Measurements from ENCODE around the gene ORM1.

The ORM1 gene

GRCh38 chr9:114282926-114283325 is 40.0 kb upstream of the ORM1 start:
- Histone ChIP-seq H3K4me1 (ENCODE audit: control insufficient read depth in 2 of 2, insufficient read depth in 1 of 2, low read depth in 1 of 2, low read length in 2 of 2) (peaks cover 7 to 11% of the 10 kb centered on the region in 2 donors), H3K9ac (ENCODE audit: low read depth, low read length, poor library complexity) (no peak overlapping the region), H3K9me3 (replicated peaks in 1 of 2; ENCODE audit: control insufficient read depth in 2 of 2, insufficient read depth in 1 of 2, low read depth in 1 of 2, low read length in 2 of 2) (no peaks in the 10 kb centered on the region), H4K8ac (ENCODE audit: low read depth, low read length) (no peak overlapping the region), H3K27me3 (ENCODE audit: control insufficient read depth in 3 of 3, insufficient read depth in 3 of 3, low read depth in 1 of 3, low read length in 3 of 3) (no peaks in the 10 kb centered on the region), H3K18ac (ENCODE audit: low read length) (no peak overlapping the region), H2AFZ (ENCODE audit: low read length) (no peak overlapping the region), H3K4me2 (ENCODE audit: insufficient read depth, low read length, poor library complexity, severe bottlenecking) (no peak overlapping the region), H3K79me1 (ENCODE audit: low read depth, low read length) (no peaks in the 10 kb centered on the region), H3K23ac (ENCODE audit: low read depth, low read length, poor library complexity) (no peak overlapping the region), H3K4me3 (ENCODE audit: low read length in 2 of 2) (no peak overlapping the region), H3K14ac (ENCODE audit: low read length) (no peak overlapping the region), H3K27ac (replicated peaks; ENCODE audit: low read length) (no peak overlapping the region), H2AK5ac (ENCODE audit: low read depth, low read length) (no peak overlapping the region), H4K91ac (ENCODE audit: low read depth, low read length, poor library complexity) (no peak overlapping the region), H2BK5ac (ENCODE audit: low read length) (no peak overlapping the region), H3K4ac (ENCODE audit: low read length) (no peak overlapping the region), H3K36me3 (replicated peaks in 1 of 2; ENCODE audit: control insufficient read depth in 2 of 2, insufficient read depth in 2 of 2, low read length in 2 of 2) (peaks cover 6 to 7% of the 10 kb centered on the region in 2 donors), H2BK15ac (ENCODE audit: low read length) (no peak overlapping the region), H2BK12ac (ENCODE audit: low read length) (no peak overlapping the region), H2BK120ac (ENCODE audit: low read depth, low read length) (no peak overlapping the region)
- WGBS, 2 donors (ENCODE audit: extremely low coverage in 2 of 2, insufficient read length in 2 of 2, insufficient replicate concordance in 1 of 2): no CpG with 5 or more reads among the region's 5 CpGs
- no peak for DNase-seq (ENCODE audit: low spot score)

DNA sequence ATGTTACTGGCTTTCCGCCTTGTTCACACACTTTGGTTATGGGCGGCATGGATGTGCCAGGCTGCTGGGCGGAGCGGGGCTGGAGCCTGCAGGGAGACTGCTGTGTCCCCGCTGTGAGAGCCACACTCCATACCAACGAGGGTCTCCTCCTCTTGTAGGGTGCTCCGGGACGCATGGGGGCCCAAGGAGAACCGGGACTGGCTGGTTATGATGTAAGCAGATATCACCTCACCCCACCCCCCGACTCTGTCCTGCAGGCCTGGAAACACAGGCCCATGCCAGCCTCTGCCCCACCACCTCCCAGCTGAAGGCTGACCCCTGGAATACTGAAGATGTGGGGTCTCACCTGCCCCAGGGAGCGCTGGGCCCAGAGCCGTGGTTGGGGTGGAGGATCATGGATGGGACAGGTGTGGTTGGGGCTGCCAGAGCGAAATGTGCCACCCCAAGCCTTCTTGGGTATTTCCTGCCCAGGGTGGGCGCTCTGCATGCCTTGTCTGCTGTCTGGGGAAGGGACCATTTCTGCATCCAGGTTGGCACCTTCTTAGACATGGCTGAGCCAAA is 39.3 kb upstream of the ORM1 start:
- Histone ChIP-seq H3K36me3 (replicated peaks in 1 of 2; ENCODE audit: control insufficient read depth in 2 of 2, insufficient read depth in 2 of 2, low read length in 2 of 2) (peaks cover 6 to 7% of the 10 kb centered on the region in 2 donors), H2BK12ac (ENCODE audit: low read length) (no peak overlapping the region), H4K8ac (ENCODE audit: low read depth, low read length) (no peak overlapping the region), H3K4me2 (ENCODE audit: insufficient read depth, low read length, poor library complexity, severe bottlenecking) (no peak overlapping the region), H2BK5ac (ENCODE audit: low read length) (no peak overlapping the region), H2AFZ (ENCODE audit: low read length) (no peak overlapping the region), H3K23ac (ENCODE audit: low read depth, low read length, poor library complexity) (no peak overlapping the region), H3K9ac (ENCODE audit: low read depth, low read length, poor library complexity) (no peak overlapping the region), H3K27ac (replicated peaks; ENCODE audit: low read length) (no peak overlapping the region), H3K14ac (ENCODE audit: low read length) (peak overlapping the region; percentile 40), H3K27me3 (ENCODE audit: control insufficient read depth in 3 of 3, insufficient read depth in 3 of 3, low read depth in 1 of 3, low read length in 3 of 3) (no peaks in the 10 kb centered on the region), H4K91ac (ENCODE audit: low read depth, low read length, poor library complexity) (no peak overlapping the region), H2BK15ac (ENCODE audit: low read length) (no peak overlapping the region), H3K4ac (ENCODE audit: low read length) (no peak overlapping the region), H3K18ac (ENCODE audit: low read length) (no peak overlapping the region), H3K79me1 (ENCODE audit: low read depth, low read length) (no peaks in the 10 kb centered on the region), H2AK5ac (ENCODE audit: low read depth, low read length) (no peak overlapping the region), H3K9me3 (replicated peaks in 1 of 2; ENCODE audit: control insufficient read depth in 2 of 2, insufficient read depth in 1 of 2, low read depth in 1 of 2, low read length in 2 of 2) (no peaks in the 10 kb centered on the region), H3K4me3 (ENCODE audit: low read length in 2 of 2) (no peak overlapping the region), H2BK120ac (ENCODE audit: low read depth, low read length) (no peak overlapping the region), H3K4me1 (ENCODE audit: control insufficient read depth in 2 of 2, insufficient read depth in 1 of 2, low read depth in 1 of 2, low read length in 2 of 2) (peaks cover 9 to 15% of the 10 kb centered on the region in 2 donors)
- WGBS, 2 donors (ENCODE audit: extremely low coverage in 2 of 2, insufficient read length in 2 of 2, insufficient replicate concordance in 1 of 2): no CpG with 5 or more reads among the region's 14 CpGs
- DNase-seq (ENCODE audit: low spot score): no peak

DNA sequence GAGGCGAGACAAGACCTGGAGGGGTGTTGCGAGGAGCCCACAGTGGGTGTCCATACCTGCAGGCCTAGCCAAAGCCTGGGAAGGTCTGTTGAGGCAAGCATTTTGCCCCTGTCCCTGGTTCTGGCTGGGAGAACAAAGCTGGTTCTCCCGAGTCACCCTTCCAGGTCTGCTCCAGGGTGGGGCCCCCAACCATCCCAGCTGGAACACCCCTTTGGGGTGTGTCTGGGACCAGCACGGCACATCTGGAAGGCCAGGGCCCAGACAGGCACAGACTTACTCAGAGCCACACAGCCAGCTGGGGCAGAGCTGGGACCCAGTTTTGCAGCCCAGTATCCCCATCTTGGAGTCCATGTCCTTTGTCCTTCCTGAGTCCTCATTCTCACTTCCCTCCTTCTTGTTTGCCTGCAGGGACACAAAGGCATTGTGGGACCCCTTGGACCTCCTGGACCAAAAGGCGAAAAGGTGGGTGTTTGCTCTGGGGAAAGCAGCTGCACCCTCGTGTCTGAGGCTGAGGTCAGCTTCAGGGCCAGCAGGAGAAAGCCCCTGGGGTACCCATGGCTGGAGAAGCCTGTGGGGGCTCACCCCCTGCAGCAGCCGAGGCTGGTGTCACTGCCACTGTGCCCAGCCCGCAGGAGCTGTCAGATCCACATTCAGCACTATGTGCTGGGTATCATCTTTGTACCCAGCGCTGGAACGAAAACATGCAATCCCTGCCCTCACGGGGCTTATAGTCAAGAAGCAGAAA is 38.4 kb upstream of the ORM1 start:
- Histone ChIP-seq H3K27ac (replicated peaks; ENCODE audit: low read length) (no peak overlapping the region), H2AFZ (ENCODE audit: low read length) (no peak overlapping the region), H3K9me3 (replicated peaks in 1 of 2; ENCODE audit: control insufficient read depth in 2 of 2, insufficient read depth in 1 of 2, low read depth in 1 of 2, low read length in 2 of 2) (no peaks in the 10 kb centered on the region), H4K8ac (ENCODE audit: low read depth, low read length) (no peak overlapping the region), H3K79me1 (ENCODE audit: low read depth, low read length) (no peaks in the 10 kb centered on the region), H2BK5ac (ENCODE audit: low read length) (no peak overlapping the region), H3K18ac (ENCODE audit: low read length) (no peak overlapping the region), H3K4me1 (ENCODE audit: control insufficient read depth in 2 of 2, insufficient read depth in 1 of 2, low read depth in 1 of 2, low read length in 2 of 2) (peaks cover 9 to 15% of the 10 kb centered on the region in 2 donors), H3K4me2 (ENCODE audit: insufficient read depth, low read length, poor library complexity, severe bottlenecking) (no peak overlapping the region), H2BK15ac (ENCODE audit: low read length) (no peak overlapping the region), H4K91ac (ENCODE audit: low read depth, low read length, poor library complexity) (no peak overlapping the region), H3K14ac (ENCODE audit: low read length) (peak overlapping the region; percentile 57), H2BK12ac (ENCODE audit: low read length) (no peak overlapping the region), H3K4me3 (ENCODE audit: low read length in 2 of 2) (no peak overlapping the region), H3K27me3 (ENCODE audit: control insufficient read depth in 3 of 3, insufficient read depth in 3 of 3, low read depth in 1 of 3, low read length in 3 of 3) (no peaks in the 10 kb centered on the region), H3K36me3 (replicated peaks in 1 of 2; ENCODE audit: control insufficient read depth in 2 of 2, insufficient read depth in 2 of 2, low read length in 2 of 2) (peaks cover 6 to 7% of the 10 kb centered on the region in 2 donors), H3K4ac (ENCODE audit: low read length) (no peak overlapping the region), H2BK120ac (ENCODE audit: low read depth, low read length) (no peak overlapping the region), H2AK5ac (ENCODE audit: low read depth, low read length) (no peak overlapping the region), H3K9ac (ENCODE audit: low read depth, low read length, poor library complexity) (no peak overlapping the region), H3K23ac (ENCODE audit: low read depth, low read length, poor library complexity) (no peak overlapping the region)
- WGBS, 2 donors (ENCODE audit: extremely low coverage in 2 of 2, insufficient read length in 2 of 2, insufficient replicate concordance in 1 of 2): no CpG with 5 or more reads among the region's 11 CpGs
- DNase-seq (ENCODE audit: low spot score): no peak

GRCh38 chr9:114285166-114285867 is 37.6 kb upstream of the ORM1 start:
- Histone ChIP-seq H3K27me3 (ENCODE audit: control insufficient read depth in 3 of 3, insufficient read depth in 3 of 3, low read depth in 1 of 3, low read length in 3 of 3) (no peaks in the 10 kb centered on the region), H3K9ac (ENCODE audit: low read depth, low read length, poor library complexity) (peak overlapping the region; percentile 27), H3K4me3 (ENCODE audit: low read length in 2 of 2) (no peak overlapping the region), H3K14ac (ENCODE audit: low read length) (no peak overlapping the region), H3K4me1 (ENCODE audit: control insufficient read depth in 2 of 2, insufficient read depth in 1 of 2, low read depth in 1 of 2, low read length in 2 of 2) (peaks cover 9 to 15% of the 10 kb centered on the region in 2 donors), H2BK120ac (ENCODE audit: low read depth, low read length) (no peak overlapping the region), H3K18ac (ENCODE audit: low read length) (peak overlapping the region; percentile 67), H2BK5ac (ENCODE audit: low read length) (no peak overlapping the region), H2BK15ac (ENCODE audit: low read length) (no peak overlapping the region), H2AK5ac (ENCODE audit: low read depth, low read length) (no peak overlapping the region), H3K9me3 (replicated peaks in 1 of 2; ENCODE audit: control insufficient read depth in 2 of 2, insufficient read depth in 1 of 2, low read depth in 1 of 2, low read length in 2 of 2) (no peaks in the 10 kb centered on the region), H3K36me3 (replicated peaks in 1 of 2; ENCODE audit: control insufficient read depth in 2 of 2, insufficient read depth in 2 of 2, low read length in 2 of 2) (peaks cover 6 to 7% of the 10 kb centered on the region in 2 donors), H3K4me2 (ENCODE audit: insufficient read depth, low read length, poor library complexity, severe bottlenecking) (no peak overlapping the region), H3K4ac (ENCODE audit: low read length) (no peak overlapping the region), H4K8ac (ENCODE audit: low read depth, low read length) (no peak overlapping the region), H2BK12ac (ENCODE audit: low read length) (no peak overlapping the region), H3K23ac (ENCODE audit: low read depth, low read length, poor library complexity) (peak overlapping the region; percentile 61), H4K91ac (ENCODE audit: low read depth, low read length, poor library complexity) (peak overlapping the region; percentile 26), H2AFZ (ENCODE audit: low read length) (no peak overlapping the region), H3K79me1 (ENCODE audit: low read depth, low read length) (no peaks in the 10 kb centered on the region), H3K27ac (replicated peaks; ENCODE audit: low read length) (no peak overlapping the region)
- WGBS, 2 donors (ENCODE audit: extremely low coverage in 2 of 2, insufficient read length in 2 of 2, insufficient replicate concordance in 1 of 2): no CpG with 5 or more reads among the region's 20 CpGs
- DNase-seq (ENCODE audit: low spot score): no peak
